ENCODE data around the gene BUB1B. TPM values are rescaled to one million over a fixed set of nuclear protein-coding genes. Genes with fewer than 3 reads are reported as not detected.

BUB1B gene
- total and polyA plus RNA-seq, 9 of the 15 experiments (the other 6 are each of a cell fraction or from before 2014, with no cell fraction given): 28.7 to 113 (median 82.2) TPM

DNA sequence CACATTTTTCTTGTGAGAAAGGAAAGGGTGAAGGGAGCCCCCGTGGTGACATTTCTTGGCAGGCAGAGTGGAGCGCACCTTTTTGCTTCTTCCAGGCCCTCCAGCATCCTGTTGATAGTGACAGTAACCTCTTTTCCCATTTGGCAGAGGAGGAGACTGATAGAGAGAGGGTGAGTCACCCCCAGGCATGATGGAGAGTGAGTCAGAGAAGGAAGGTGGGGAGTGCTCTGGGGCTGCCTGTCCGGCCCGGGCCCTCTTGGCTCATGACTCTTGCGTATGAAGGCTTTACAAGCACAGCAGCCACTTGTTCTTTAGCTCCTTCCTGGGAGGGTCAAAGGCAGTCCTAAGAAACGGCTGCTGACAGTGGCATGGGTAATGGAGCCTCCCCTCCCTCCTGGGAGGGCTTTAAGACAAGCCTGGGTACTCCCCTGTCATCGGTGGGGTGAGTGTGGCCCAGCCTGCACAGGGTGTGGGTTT is 106.0 kb downstream of the BUB1B start (continued):
- TF ChIP-seq REST (IDR thresholded peaks at IDR 0.05; ENCODE audit: borderline replicate concordance) (peak; percentile 21; the same call in 1 of the 2 replicates), REST (CRISPR knock-in tag; IDR thresholded peaks at IDR 0.05; ENCODE audit: low read depth) (no peak), TBP (optimal IDR thresholded peaks at IDR 0.05; ENCODE audit: low read depth, low read length) (no peak), TAF7 (tag; IDR thresholded peaks at IDR 0.05) (no peak), SMAD2 (IDR thresholded peaks at IDR 0.05; ENCODE audit: low read depth, low read length) (no peak), HMBOX1 (IDR thresholded peaks at IDR 0.05) (no peak), JUND (IDR thresholded peaks at IDR 0.05; ENCODE audit: borderline replicate concordance, low read depth, low read length) (peak; percentile 100), JUND (tag; IDR thresholded peaks at IDR 0.05; ENCODE audit: borderline replicate concordance, low read depth, low read length) (peak; percentile 99), PTRF (tag; IDR thresholded peaks at IDR 0.05) (no peak), LCOR (CRISPR knock-in tag; IDR thresholded peaks at IDR 0.05) (peak; percentile 56; the same call in 1 of the 2 replicates), ZC3H11A (IDR thresholded peaks at IDR 0.05; ENCODE audit: low read depth, low read length) (no peak), SMARCA4 (IDR thresholded peaks at IDR 0.05) (peak; percentile 94), ATF7 (IDR thresholded peaks at IDR 0.05) (peak; percentile 63; the same call in 1 of the 2 replicates), SNIP1 (IDR thresholded peaks at IDR 0.05; ENCODE audit: low read depth) (no peak), NFXL1 (CRISPR knock-in tag; IDR thresholded peaks at IDR 0.05) (no peak), ZBTB7A (IDR thresholded peaks at IDR 0.05; ENCODE audit: borderline replicate concordance, control insufficient read depth, low read depth, low read length) (no peak), FOXJ2 (tag; IDR thresholded peaks at IDR 0.05) (no peak), POLR2A (conservative IDR thresholded peaks at IDR 0.05) (no peak), IRF2 (CRISPR knock-in tag; IDR thresholded peaks at IDR 0.05) (no peak)
- TF ChIP-seq, protein P1, sequence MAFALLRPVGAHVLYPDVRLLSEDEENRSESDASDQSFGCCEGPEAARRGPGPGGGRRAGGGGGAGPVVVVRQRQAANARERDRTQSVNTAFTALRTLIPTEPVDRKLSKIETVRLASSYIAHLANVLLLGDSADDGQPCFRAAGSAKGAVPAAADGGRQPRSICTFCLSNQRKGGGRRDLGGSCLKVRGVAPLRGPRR (CRISPR knock-in tag; IDR thresholded peaks at IDR 0.05): no peak
- TF ChIP-seq, protein P2, sequence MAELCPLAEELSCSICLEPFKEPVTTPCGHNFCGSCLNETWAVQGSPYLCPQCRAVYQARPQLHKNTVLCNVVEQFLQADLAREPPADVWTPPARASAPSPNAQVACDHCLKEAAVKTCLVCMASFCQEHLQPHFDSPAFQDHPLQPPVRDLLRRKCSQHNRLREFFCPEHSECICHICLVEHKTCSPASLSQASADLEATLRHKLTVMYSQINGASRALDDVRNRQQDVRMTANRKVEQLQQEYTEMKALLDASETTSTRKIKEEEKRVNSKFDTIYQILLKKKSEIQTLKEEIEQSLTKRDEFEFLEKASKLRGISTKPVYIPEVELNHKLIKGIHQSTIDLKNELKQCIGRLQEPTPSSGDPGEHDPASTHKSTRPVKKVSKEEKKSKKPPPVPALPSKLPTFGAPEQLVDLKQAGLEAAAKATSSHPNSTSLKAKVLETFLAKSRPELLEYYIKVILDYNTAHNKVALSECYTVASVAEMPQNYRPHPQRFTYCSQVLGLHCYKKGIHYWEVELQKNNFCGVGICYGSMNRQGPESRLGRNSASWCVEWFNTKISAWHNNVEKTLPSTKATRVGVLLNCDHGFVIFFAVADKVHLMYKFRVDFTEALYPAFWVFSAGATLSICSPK (IDR thresholded peaks at IDR 0.05; ENCODE audit: borderline replicate concordance): no peak

All from K562 (cell line).